Liver (tissue), 9 donors: ENCODE measurements around the gene PIGK. TPM values are rescaled to one million over a fixed set of nuclear protein-coding genes. Genes with fewer than 3 reads are reported as not detected.

ENCODE experiments used
- DNase-seq: peaks from one replicate; pipeline ENCODE4 v3.0.0-alpha.2; 2017; ENCODE audit warnings: low spot score
- H3K27ac ChIP-seq, 2 donors: one replicate each; pipeline ENCODE4 v1.7.0; 2013; ENCODE audit warnings: inconsistent platforms in 2 of 2, low read length in 2 of 2, control low read depth in 1 of 2, low read depth in 1 of 2, mild to moderate bottlenecking in 1 of 2
- H3K27me3 ChIP-seq, 4 donors: one replicate each; pipeline versions ENCODE4 v1.6.1 to v1.7.0; 2013; ENCODE audit warnings: low read length in 3 of 4, inconsistent platforms in 1 of 4, mild to moderate bottlenecking in 1 of 4, moderate library complexity in 1 of 4; ENCODE audit not compliant: control insufficient read depth in 4 of 4, insufficient read depth in 4 of 4
- H3K36me3 ChIP-seq, 4 donors: one replicate each; pipeline versions ENCODE4 v1.6.1 to v1.7.0; 2013; ENCODE audit warnings: low read length in 3 of 4, mild to moderate bottlenecking in 3 of 4, low read depth in 1 of 4, moderate library complexity in 1 of 4; ENCODE audit not compliant: control insufficient read depth in 4 of 4, insufficient read depth in 3 of 4
- H3K4me1 ChIP-seq, 4 donors: one replicate each; pipeline versions ENCODE4 v1.6.1 to v1.7.0; 2013; ENCODE audit warnings: low read length in 3 of 4, mild to moderate bottlenecking in 3 of 4, moderate library complexity in 1 of 4; ENCODE audit not compliant: control insufficient read depth in 4 of 4, insufficient read depth in 4 of 4
- H3K4me3 ChIP-seq, 3 donors: one replicate each; pipeline versions ENCODE4 v1.6.1 to v1.7.0; 2013; ENCODE audit warnings: low read length in 3 of 3, control low read depth in 1 of 3, low read depth in 1 of 3, mild to moderate bottlenecking in 1 of 3
- H3K9ac ChIP-seq, 2 donors: one replicate each; pipeline ENCODE4 v1.7.0; 2013; ENCODE audit warnings: low read length in 2 of 2, mild to moderate bottlenecking in 2 of 2, moderate library complexity in 2 of 2, control low read depth in 1 of 2, low read depth in 1 of 2
- H3K9me3 ChIP-seq, 4 donors: one replicate each; pipeline versions ENCODE4 v1.6.1 to v1.7.0; 2013; ENCODE audit warnings: low read length in 3 of 4; ENCODE audit not compliant: control insufficient read depth in 4 of 4
- EGR1 ChIP-seq, 2 donors: IDR thresholded peaks; 2 replicates each; pipeline ENCODE4 v1.6.1; 2016 to 2018; ENCODE audit warnings: antibody characterized with exemption in 2 of 2, low read depth in 2 of 2
- GABPA ChIP-seq, 2 donors: IDR thresholded peaks in 1 of 2; conservative IDR thresholded peaks in 1 of 2; 2 replicates each; pipeline ENCODE4 v1.6.1; 2016; ENCODE audit warnings: antibody characterized with exemption in 2 of 2, mild to moderate bottlenecking in 1 of 2, moderate library complexity in 1 of 2
- HNF4A ChIP-seq, 2 donors: conservative IDR thresholded peaks; 2 replicates each; pipeline ENCODE4 v1.6.1; 2016; ENCODE audit warnings: antibody characterized with exemption in 2 of 2, mild to moderate bottlenecking in 2 of 2
- HNF4G ChIP-seq: IDR thresholded peaks from 2 replicates; pipeline ENCODE4 v1.6.1; 2016; ENCODE audit warnings: antibody characterized with exemption
- JUND ChIP-seq, 2 donors: IDR thresholded peaks; 2 replicates each; pipeline ENCODE4 v1.6.1; 2016; ENCODE audit warnings: antibody characterized with exemption in 2 of 2
- NR2F2 ChIP-seq: IDR thresholded peaks from 2 replicates; pipeline ENCODE4 v1.6.1; 2016; ENCODE audit warnings: antibody characterized with exemption
- SP1 ChIP-seq: IDR thresholded peaks from 2 replicates; pipeline ENCODE4 v1.6.1; 2018; ENCODE audit warnings: antibody characterized with exemption, mild to moderate bottlenecking
- TAF1 ChIP-seq: conservative IDR thresholded peaks from 2 replicates; pipeline ENCODE4 v1.6.1; 2016; ENCODE audit warnings: antibody characterized with exemption, mild to moderate bottlenecking
- YY1 ChIP-seq: IDR thresholded peaks from 2 replicates; pipeline ENCODE4 v1.6.1; 2016; ENCODE audit warnings: antibody characterized with exemption, mild to moderate bottlenecking
- ZBTB33 ChIP-seq: IDR thresholded peaks from 2 replicates; pipeline ENCODE4 v1.6.1; 2016; ENCODE audit warnings: antibody characterized with exemption
- whole genome bisulfite sequencing: extraction: QIAGEN DNeasy Blood & Tissue Kit; methylation state at CpG from one replicate; pipeline ENCODE4 v1.1.7; 2013; 5-methylcytosine and 5-hydroxymethylcytosine counted together
- polyA plus RNA-seq, 2 donors: library from polyadenylated mRNA; stranded (reverse) in 1 of 2; unstranded in 1 of 2; fragments of 200-250 nt in 1 of 2; fragments of >200 nt in 1 of 2; fragmentation: Nextera tagmentation in 1 of 2; extraction: Ambion mirVana in 1 of 2; gene quantifications; one replicate each; pipeline versions ENCODE4 v1.2.1 to v1.2.3, GENCODE V29; 2013 to 2015
- total RNA-seq, 2 donors: library from RNA; depleted of rRNA; stranded (reverse); fragments of >200 nt; gene quantifications; one replicate each; pipeline ENCODE4 v1.2.3, GENCODE V29; 2014
- TF ChIP-seq, protein P1 (sequence below): IDR thresholded peaks from 2 replicates; pipeline ENCODE4 v1.6.1; 2016; ENCODE audit warnings: antibody characterized with exemption
- TF ChIP-seq, protein P2 (sequence below): IDR thresholded peaks from 2 replicates; pipeline ENCODE4 v1.6.1; 2016; ENCODE audit warnings: antibody characterized with exemption, mild to moderate bottlenecking
- TF ChIP-seq, protein P3 (sequence below): fragments of 150-350 bp; IDR thresholded peaks from 2 replicates; pipeline ENCODE4 v1.5.1; 2017; ENCODE audit warnings: improper control_type of control experiment, low read depth, low read length; ENCODE audit not compliant: missing input control
- TF ChIP-seq, protein P4 (sequence below): IDR thresholded peaks from 2 replicates; pipeline ENCODE4 v1.6.1; 2016; ENCODE audit warnings: antibody characterized with exemption
- donor health status: healthy.
- donor health status: healthy.
- donor health status: healthy.
- donor health status: healthy.
- donor health status: healthy.

The PIGK gene
- total and polyA plus RNA-seq, 4 donors = 10.8 to 15.6 (median 14.4) TPM

DNA sequence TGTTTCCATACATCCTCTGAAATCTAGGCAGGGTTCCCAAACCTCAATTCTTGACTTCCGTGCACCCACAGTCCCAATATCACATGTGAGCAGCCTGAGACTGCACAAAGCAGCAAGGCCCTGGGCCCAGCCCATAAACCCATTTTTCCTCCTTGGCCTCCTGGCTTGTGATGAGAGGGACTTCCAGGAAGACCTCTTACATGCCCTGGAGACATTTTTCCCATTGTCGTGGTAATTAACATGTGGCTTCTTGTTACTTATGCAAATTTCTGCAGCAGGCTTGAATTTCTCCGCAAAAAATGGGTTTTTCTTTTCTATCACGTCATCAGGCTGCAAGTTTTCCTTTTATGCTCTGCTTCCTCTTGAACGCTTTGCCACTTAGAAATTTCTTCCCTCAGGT is 3.3 kb upstream of the PIGK start:
- Histone ChIP-seq H3K9me3 (no peaks in the 10 kb centered on the region), H3K9ac (no peak overlapping the region), H3K36me3 (no peaks in the 10 kb centered on the region), H3K4me3 (no peak overlapping the region), H3K27ac (no peak overlapping the region), H3K4me1 (peaks cover 0 to 16% (median 14%) of the 10 kb centered on the region in 4 donors), H3K27me3 (no peaks in the 10 kb centered on the region)
- TF ChIP-seq, protein P1, sequence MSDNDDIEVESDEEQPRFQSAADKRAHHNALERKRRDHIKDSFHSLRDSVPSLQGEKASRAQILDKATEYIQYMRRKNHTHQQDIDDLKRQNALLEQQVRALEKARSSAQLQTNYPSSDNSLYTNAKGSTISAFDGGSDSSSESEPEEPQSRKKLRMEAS = no peak
- TF ChIP-seq HNF4A (conservative IDR thresholded peaks at IDR 0.05) = no peak
- TF ChIP-seq, protein P2, sequence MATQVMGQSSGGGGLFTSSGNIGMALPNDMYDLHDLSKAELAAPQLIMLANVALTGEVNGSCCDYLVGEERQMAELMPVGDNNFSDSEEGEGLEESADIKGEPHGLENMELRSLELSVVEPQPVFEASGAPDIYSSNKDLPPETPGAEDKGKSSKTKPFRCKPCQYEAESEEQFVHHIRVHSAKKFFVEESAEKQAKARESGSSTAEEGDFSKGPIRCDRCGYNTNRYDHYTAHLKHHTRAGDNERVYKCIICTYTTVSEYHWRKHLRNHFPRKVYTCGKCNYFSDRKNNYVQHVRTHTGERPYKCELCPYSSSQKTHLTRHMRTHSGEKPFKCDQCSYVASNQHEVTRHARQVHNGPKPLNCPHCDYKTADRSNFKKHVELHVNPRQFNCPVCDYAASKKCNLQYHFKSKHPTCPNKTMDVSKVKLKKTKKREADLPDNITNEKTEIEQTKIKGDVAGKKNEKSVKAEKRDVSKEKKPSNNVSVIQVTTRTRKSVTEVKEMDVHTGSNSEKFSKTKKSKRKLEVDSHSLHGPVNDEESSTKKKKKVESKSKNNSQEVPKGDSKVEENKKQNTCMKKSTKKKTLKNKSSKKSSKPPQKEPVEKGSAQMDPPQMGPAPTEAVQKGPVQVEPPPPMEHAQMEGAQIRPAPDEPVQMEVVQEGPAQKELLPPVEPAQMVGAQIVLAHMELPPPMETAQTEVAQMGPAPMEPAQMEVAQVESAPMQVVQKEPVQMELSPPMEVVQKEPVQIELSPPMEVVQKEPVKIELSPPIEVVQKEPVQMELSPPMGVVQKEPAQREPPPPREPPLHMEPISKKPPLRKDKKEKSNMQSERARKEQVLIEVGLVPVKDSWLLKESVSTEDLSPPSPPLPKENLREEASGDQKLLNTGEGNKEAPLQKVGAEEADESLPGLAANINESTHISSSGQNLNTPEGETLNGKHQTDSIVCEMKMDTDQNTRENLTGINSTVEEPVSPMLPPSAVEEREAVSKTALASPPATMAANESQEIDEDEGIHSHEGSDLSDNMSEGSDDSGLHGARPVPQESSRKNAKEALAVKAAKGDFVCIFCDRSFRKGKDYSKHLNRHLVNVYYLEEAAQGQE = no peak
- TF ChIP-seq JUND (IDR thresholded peaks at IDR 0.05) = no peak
- no peak for DNase-seq
- 77% methylated on average over 5 of the region's 5 CpGs for WGBS

DNA sequence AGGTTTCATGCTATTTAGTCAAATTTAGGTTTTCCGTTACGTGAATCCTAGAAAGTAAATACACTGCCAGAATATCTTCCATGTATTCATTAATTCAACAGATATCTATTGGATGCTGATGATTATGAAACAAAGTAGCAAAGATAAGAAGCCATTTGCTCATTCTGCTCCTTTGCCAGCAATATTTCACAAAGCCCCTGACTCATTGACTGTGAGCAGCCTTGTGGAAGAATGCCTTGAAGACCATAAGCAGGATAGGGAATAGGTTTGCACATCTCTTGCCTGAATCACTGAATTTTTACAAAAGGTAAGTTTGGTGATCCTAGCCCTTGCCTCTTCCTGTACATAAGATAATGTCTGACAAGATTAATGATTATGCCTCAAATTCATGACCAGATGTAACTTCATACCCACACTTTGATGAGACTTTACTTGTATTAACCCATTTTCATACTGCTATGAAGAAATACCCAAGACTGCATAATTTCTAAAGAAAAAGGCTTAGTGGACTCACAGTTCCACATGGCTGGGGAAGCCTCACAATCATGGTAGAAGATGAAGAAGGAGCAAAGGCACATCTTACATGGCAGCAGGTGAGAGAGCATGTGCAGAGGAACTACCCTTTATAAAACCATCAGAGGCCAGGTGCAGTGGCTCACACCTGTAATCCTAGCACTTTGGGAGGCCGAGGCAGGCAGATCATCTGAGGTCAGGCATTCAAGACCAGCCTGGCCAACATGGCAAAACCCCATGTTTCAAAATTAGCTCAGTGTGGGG is 1.6 kb upstream of the PIGK start:
- no peak for DNase-seq
- H3K4me3 ChIP-seq = no peak overlapping the region
- no peaks in the 10 kb centered on the region for H3K36me3 ChIP-seq
- 65% methylated on average over 3 of the region's 3 CpGs for WGBS
- H3K9ac ChIP-seq = no peak overlapping the region
- H3K9me3 ChIP-seq = no peaks in the 10 kb centered on the region
- TF ChIP-seq ZBTB33 (no peak), JUND (IDR thresholded peaks at IDR 0.05) (no peak), HNF4A (conservative IDR thresholded peaks at IDR 0.05) (no peak), GABPA (IDR thresholded peaks at IDR 0.05 in 1 of 2, conservative IDR thresholded peaks at IDR 0.05 in 1 of 2) (no peak), SP1 (no peak), NR2F2 (no peak), YY1 (no peak), TAF1 (no peak), HNF4G (no peak), EGR1 (IDR thresholded peaks at IDR 0.05; ENCODE audit: low read depth in 2 of 2) (no peak)
- TF ChIP-seq, protein P3, sequence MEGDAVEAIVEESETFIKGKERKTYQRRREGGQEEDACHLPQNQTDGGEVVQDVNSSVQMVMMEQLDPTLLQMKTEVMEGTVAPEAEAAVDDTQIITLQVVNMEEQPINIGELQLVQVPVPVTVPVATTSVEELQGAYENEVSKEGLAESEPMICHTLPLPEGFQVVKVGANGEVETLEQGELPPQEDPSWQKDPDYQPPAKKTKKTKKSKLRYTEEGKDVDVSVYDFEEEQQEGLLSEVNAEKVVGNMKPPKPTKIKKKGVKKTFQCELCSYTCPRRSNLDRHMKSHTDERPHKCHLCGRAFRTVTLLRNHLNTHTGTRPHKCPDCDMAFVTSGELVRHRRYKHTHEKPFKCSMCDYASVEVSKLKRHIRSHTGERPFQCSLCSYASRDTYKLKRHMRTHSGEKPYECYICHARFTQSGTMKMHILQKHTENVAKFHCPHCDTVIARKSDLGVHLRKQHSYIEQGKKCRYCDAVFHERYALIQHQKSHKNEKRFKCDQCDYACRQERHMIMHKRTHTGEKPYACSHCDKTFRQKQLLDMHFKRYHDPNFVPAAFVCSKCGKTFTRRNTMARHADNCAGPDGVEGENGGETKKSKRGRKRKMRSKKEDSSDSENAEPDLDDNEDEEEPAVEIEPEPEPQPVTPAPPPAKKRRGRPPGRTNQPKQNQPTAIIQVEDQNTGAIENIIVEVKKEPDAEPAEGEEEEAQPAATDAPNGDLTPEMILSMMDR = no peak
- TF ChIP-seq, protein P4, sequence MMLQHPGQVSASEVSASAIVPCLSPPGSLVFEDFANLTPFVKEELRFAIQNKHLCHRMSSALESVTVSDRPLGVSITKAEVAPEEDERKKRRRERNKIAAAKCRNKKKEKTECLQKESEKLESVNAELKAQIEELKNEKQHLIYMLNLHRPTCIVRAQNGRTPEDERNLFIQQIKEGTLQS = no peak
- no peak overlapping the region for H3K27ac ChIP-seq
- no peaks in the 10 kb centered on the region for H3K27me3 ChIP-seq
- H3K4me1 ChIP-seq = peaks cover 0 to 16% (median 14%) of the 10 kb centered on the region in 4 donors
